ENCODE measurements around the gene TMED1. TPM values are rescaled to one million over a fixed set of nuclear protein-coding genes. Genes with fewer than 3 reads are reported as not detected.

TMED1 gene
- total and polyA plus RNA-seq, 2 of the 4 experiments (the other 2 are of a cell fraction) = 37.6 to 41.4 TPM

GRCh38 chr19:10805065-10805757 lies 30.8 kb downstream of the TMED1 start:
- Histone ChIP-seq H3K27ac (ENCODE audit: insufficient read depth, low read length) (no peak overlapping the region), H3K9ac (ENCODE audit: low read depth, low read length) (no peak overlapping the region), H2AFZ (replicated peaks; ENCODE audit: low read length, poor library complexity) (no peak overlapping the region), H3K56ac (ENCODE audit: extremely low read depth, insufficient read depth, low read length) (no peak overlapping the region), H3K79me1 (ENCODE audit: low read depth in 1 of 2, low read length in 2 of 2) (peaks cover 0 to 10% of the 10 kb centered on the region in 2 experiments; a peak in 1 of 4 replicates), H3K18ac (ENCODE audit: low read depth, low read length) (no peak overlapping the region), H2BK120ac (ENCODE audit: low read depth, low read length) (no peak overlapping the region), H3K9me3 (ENCODE audit: control insufficient read depth, insufficient read depth, low read length) (no peaks in the 10 kb centered on the region), H3K23ac (ENCODE audit: low read depth, low read length) (no peak overlapping the region), H3K4me1 (ENCODE audit: control insufficient read depth, insufficient read depth, low read length) (no peaks in the 10 kb centered on the region), H4K20me1 (ENCODE audit: insufficient read depth, low read length) (no peaks in the 10 kb centered on the region; the same call in 1 of the 2 replicates), H3K4me2 (ENCODE audit: low read depth, low read length) (no peak overlapping the region), H3K14ac (replicated peaks; ENCODE audit: low read depth, low read length) (no peak overlapping the region), H2BK15ac (ENCODE audit: low read depth, low read length) (no peak overlapping the region), H4K8ac (ENCODE audit: low read depth in 2 of 2, low read length in 2 of 2) (no peak overlapping the region), H3K36me3 (ENCODE audit: control insufficient read depth, insufficient read depth, low read length) (peaks cover 69% of the 10 kb centered on the region), H3K9me1 (ENCODE audit: insufficient read depth, low read length) (no peaks in the 10 kb centered on the region; the same call in 1 of the 2 replicates), H4K5ac (ENCODE audit: low read depth, low read length) (no peak overlapping the region), H2BK5ac (ENCODE audit: low read depth, low read length, poor library complexity, severe bottlenecking) (no peak overlapping the region), H2AK9ac (replicated peaks; ENCODE audit: low read depth, low read length, poor library complexity) (no peak overlapping the region), H3K4me3 (ENCODE audit: insufficient read depth, low read depth, low read length) (no peak overlapping the region), H3K4ac (ENCODE audit: low read depth, low read length) (no peak overlapping the region), H3K27me3 (ENCODE audit: control insufficient read depth, insufficient read depth, low read length) (no peaks in the 10 kb centered on the region), H4K91ac (ENCODE audit: insufficient read depth, low read depth, low read length) (no peak overlapping the region), H2AK5ac (ENCODE audit: low read depth, low read length) (no peak overlapping the region), H2BK20ac (ENCODE audit: low read depth, low read length) (no peak overlapping the region)
- intact Hi-C loops (cut with micrococcal nuclease) = no loop called here
- DNase-seq (no peak), ATAC-seq (ENCODE audit: low read depth) (no peak)
- dilution Hi-C loops (cut with HindIII; ENCODE audit: low sequenced_read_pairs, unreplicated experiment) = no loop called here
- CTCF ChIA-PET = interaction anchor here (1.4 kb wide), 1 partner anchor 59 kb away, joined by 4 read pairs; no protein-coding TSS in a partner anchor
- TF ChIP-seq MAFK (IDR thresholded peaks at IDR 0.05; ENCODE audit: low read depth, low read length) (no peak), SMC3 (IDR thresholded peaks at IDR 0.05; ENCODE audit: low read depth, low read length) (no peak), FOS (IDR thresholded peaks at IDR 0.05; ENCODE audit: low read depth, low read length) (no peak), RAD21 (IDR thresholded peaks at IDR 0.05; ENCODE audit: low read length) (no peak), BHLHE40 (IDR thresholded peaks at IDR 0.05; ENCODE audit: low read depth, low read length) (no peak), POLR2A (IDR thresholded peaks at IDR 0.05; ENCODE audit: low read depth, low read length) (no peak), CEBPB (IDR thresholded peaks at IDR 0.05; ENCODE audit: low read depth, low read length) (no peak), MXI1 (IDR thresholded peaks at IDR 0.05; ENCODE audit: borderline replicate concordance, low read depth, low read length) (no peak), RFX5 (IDR thresholded peaks at IDR 0.05; ENCODE audit: low read depth, low read length) (no peak), NFE2L2 (IDR thresholded peaks at IDR 0.05; ENCODE audit: low read depth, low read length) (no peak), RCOR1 (IDR thresholded peaks at IDR 0.05; ENCODE audit: insufficient replicate concordance, low read length) (no peak), MAZ (IDR thresholded peaks at IDR 0.05; ENCODE audit: borderline replicate concordance, low read depth, low read length) (no peak), CHD1 (IDR thresholded peaks at IDR 0.05; ENCODE audit: low read depth, low read length) (no peak), ELK1 (IDR thresholded peaks at IDR 0.05; ENCODE audit: borderline replicate concordance, low read depth, low read length) (no peak)
- TF ChIP-seq, protein P1, sequence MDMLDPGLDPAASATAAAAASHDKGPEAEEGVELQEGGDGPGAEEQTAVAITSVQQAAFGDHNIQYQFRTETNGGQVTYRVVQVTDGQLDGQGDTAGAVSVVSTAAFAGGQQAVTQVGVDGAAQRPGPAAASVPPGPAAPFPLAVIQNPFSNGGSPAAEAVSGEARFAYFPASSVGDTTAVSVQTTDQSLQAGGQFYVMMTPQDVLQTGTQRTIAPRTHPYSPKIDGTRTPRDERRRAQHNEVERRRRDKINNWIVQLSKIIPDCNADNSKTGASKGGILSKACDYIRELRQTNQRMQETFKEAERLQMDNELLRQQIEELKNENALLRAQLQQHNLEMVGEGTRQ (IDR thresholded peaks at IDR 0.05; ENCODE audit: low read depth, low read length) = no peak
- TF ChIP-seq, protein P2, sequence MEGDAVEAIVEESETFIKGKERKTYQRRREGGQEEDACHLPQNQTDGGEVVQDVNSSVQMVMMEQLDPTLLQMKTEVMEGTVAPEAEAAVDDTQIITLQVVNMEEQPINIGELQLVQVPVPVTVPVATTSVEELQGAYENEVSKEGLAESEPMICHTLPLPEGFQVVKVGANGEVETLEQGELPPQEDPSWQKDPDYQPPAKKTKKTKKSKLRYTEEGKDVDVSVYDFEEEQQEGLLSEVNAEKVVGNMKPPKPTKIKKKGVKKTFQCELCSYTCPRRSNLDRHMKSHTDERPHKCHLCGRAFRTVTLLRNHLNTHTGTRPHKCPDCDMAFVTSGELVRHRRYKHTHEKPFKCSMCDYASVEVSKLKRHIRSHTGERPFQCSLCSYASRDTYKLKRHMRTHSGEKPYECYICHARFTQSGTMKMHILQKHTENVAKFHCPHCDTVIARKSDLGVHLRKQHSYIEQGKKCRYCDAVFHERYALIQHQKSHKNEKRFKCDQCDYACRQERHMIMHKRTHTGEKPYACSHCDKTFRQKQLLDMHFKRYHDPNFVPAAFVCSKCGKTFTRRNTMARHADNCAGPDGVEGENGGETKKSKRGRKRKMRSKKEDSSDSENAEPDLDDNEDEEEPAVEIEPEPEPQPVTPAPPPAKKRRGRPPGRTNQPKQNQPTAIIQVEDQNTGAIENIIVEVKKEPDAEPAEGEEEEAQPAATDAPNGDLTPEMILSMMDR (conservative IDR thresholded peaks at IDR 0.05; ENCODE audit: low read depth, low read length) = no peak
- in situ Hi-C loops (cut with MboI; ENCODE audit: low sequenced_read_pairs) = no loop called here
- POLR2A ChIA-PET (ENCODE audit: unreplicated experiment) = no interaction called here
- 90% methylated on average over 2 of the region's 11 CpGs; no CpG with 5 or more reads in 1 of the 2 experiments for WGBS, 2 experiments (ENCODE audit: extremely low coverage in 2 of 2, insufficient read length in 1 of 2)
- BruUV-seq (replicated peaks) = no TSS peak
